Measurements from ENCODE around the gene SLC24A3.

Gene SLC24A3

GRCh38 chr20:19397666-19398065 is 185.2 kb downstream of the SLC24A3 start:
- DNase-seq = no peak

- no peak for DNase-seq
Measured at GRCh38 chr20:19401096-19401495, 188.7 kb downstream of the SLC24A3 start.

GRCh38 chr20:19403549-19403948 is 191.1 kb downstream of the SLC24A3 start:
- DNase-seq = no peak

- no peak for DNase-seq
Measured at GRCh38 chr20:19404826-19405225, 192.4 kb downstream of the SLC24A3 start.

- DNase-seq = no peak
Measured at GRCh38 chr20:19405958-19406357, 193.5 kb downstream of the SLC24A3 start.

- DNase-seq = no peak
Measured at GRCh38 chr20:19406381-19406780, 193.9 kb downstream of the SLC24A3 start.

- no peak for DNase-seq
Measured at GRCh38 chr20:19407196-19407595, 194.8 kb downstream of the SLC24A3 start.

- DNase-seq = no peak
Measured at GRCh38 chr20:19407736-19408135, 195.3 kb downstream of the SLC24A3 start.

GRCh38 chr20:19408971-19409370 is 196.5 kb downstream of the SLC24A3 start:
- no peak for DNase-seq

GRCh38 chr20:19411811-19412210 is 199.4 kb downstream of the SLC24A3 start:
- no peak for DNase-seq

GRCh38 chr20:19412254-19412653 is 199.8 kb downstream of the SLC24A3 start:
- DNase-seq = no peak

GRCh38 chr20:19414600-19414999 is 202.2 kb downstream of the SLC24A3 start:
- DNase-seq = no peak

GRCh38 chr20:19415786-19416185 is 203.3 kb downstream of the SLC24A3 start:
- DNase-seq = no peak

- DNase-seq = no peak
Measured at GRCh38 chr20:19416627-19417026, 204.2 kb downstream of the SLC24A3 start.

GRCh38 chr20:19419396-19419795 is 207.0 kb downstream of the SLC24A3 start:
- DNase-seq = no peak

GRCh38 chr20:19423097-19423899 is 210.9 kb downstream of the SLC24A3 start:
- no peak for DNase-seq

GRCh38 chr20:19423900-19424620 is 211.6 kb downstream of the SLC24A3 start:
- DNase-seq = no peak

- DNase-seq = no peak
Measured at GRCh38 chr20:19426356-19426755, 213.9 kb downstream of the SLC24A3 start.

- DNase-seq = no peak
Measured at GRCh38 chr20:19427480-19427879, 215.0 kb downstream of the SLC24A3 start.

- no peak for DNase-seq
Measured at GRCh38 chr20:19427913-19428312, 215.5 kb downstream of the SLC24A3 start.

- no peak for DNase-seq
Measured at GRCh38 chr20:19428324-19428723, 215.9 kb downstream of the SLC24A3 start.

GRCh38 chr20:19429538-19429937 is 217.1 kb downstream of the SLC24A3 start:
- DNase-seq = no peak

GRCh38 chr20:19430641-19431315 is 218.3 kb downstream of the SLC24A3 start:
- no peak for DNase-seq

GRCh38 chr20:19431316-19431700 is 218.9 kb downstream of the SLC24A3 start:
- no peak for DNase-seq

Data from bone marrow (tissue), 2 donors.